Parathyroid adenoma (tissue), 2 donors: ENCODE results near the gene PLEKHJ1.

ENCODE experiments used
- H2AFZ ChIP-seq: fragments of 300-600 bp; sonication (generic); one replicate; pipeline ENCODE4 v1.7.0; 2017; ENCODE audit warnings: antibody characterized with exemption, mild to moderate bottlenecking
- H3K27ac ChIP-seq: fragments of 300-600 bp; sonication (generic); one replicate; pipeline ENCODE4 v1.7.0; 2017
- H3K27me3 ChIP-seq: fragments of 300-600 bp; sonication (generic); one replicate; pipeline ENCODE4 v1.7.0; 2017; ENCODE audit warnings: low read length; ENCODE audit not compliant: control insufficient read depth, insufficient read depth
- H3K36me3 ChIP-seq: fragments of 300-600 bp; sonication (generic); one replicate; pipeline ENCODE4 v1.7.0; 2017; ENCODE audit warnings: low read length; ENCODE audit not compliant: control insufficient read depth, insufficient read depth
- H3K4me1 ChIP-seq: fragments of 300-600 bp; sonication (generic); one replicate; pipeline ENCODE4 v1.7.0; 2017; ENCODE audit warnings: control low read depth
- H3K4me2 ChIP-seq: fragments of 300-600 bp; sonication (generic); one replicate; pipeline ENCODE4 v1.7.0; 2017; ENCODE audit warnings: low read length
- H3K4me3 ChIP-seq: fragments of 300-600 bp; sonication (generic); one replicate; pipeline ENCODE4 v1.7.0; 2017; ENCODE audit warnings: low read depth, low read length
- H3K79me2 ChIP-seq: fragments of 300-600 bp; sonication (generic); one replicate; pipeline ENCODE4 v1.7.0; 2017; ENCODE audit warnings: control low read depth
- H3K9ac ChIP-seq: fragments of 300-600 bp; sonication (generic); one replicate; pipeline ENCODE4 v1.7.0; 2017; ENCODE audit warnings: mild to moderate bottlenecking
- H3K9me3 ChIP-seq: fragments of 300-600 bp; sonication (generic); one replicate; pipeline ENCODE4 v1.7.0; 2017; ENCODE audit warnings: low read length; ENCODE audit not compliant: control insufficient read depth
- CTCF ChIP-seq: fragments of 300-600 bp; sonication (generic); IDR thresholded peaks from one replicate; pipeline ENCODE4 v1.7.0; 2017; ENCODE audit warnings: antibody characterized with exemption, mild to moderate bottlenecking
- donor health status: primary hyperparathyroidism.

Gene PLEKHJ1

GRCh38 chr19:2226840-2227360, 9.2 kb downstream of the PLEKHJ1 start:
- Histone ChIP-seq H2AFZ (no peak overlapping the region), H3K4me3 (no peak overlapping the region), H3K9ac (no peak overlapping the region), H3K79me2 (no peaks in the 10 kb centered on the region), H3K4me1 (no peaks in the 10 kb centered on the region), H3K36me3 (no peaks in the 10 kb centered on the region), H3K4me2 (no peak overlapping the region), H3K27ac (no peak overlapping the region), H3K27me3 (no peaks in the 10 kb centered on the region), H3K9me3 (no peaks in the 10 kb centered on the region)
- no peak for TF ChIP-seq CTCF

- Histone ChIP-seq H3K27me3 (no peaks in the 10 kb centered on the region), H3K79me2 (no peaks in the 10 kb centered on the region), H3K4me1 (no peaks in the 10 kb centered on the region), H3K4me2 (no peak overlapping the region), H3K9me3 (no peaks in the 10 kb centered on the region), H3K4me3 (no peak overlapping the region), H3K27ac (no peak overlapping the region), H3K9ac (no peak overlapping the region), H2AFZ (no peak overlapping the region), H3K36me3 (no peaks in the 10 kb centered on the region)
- no peak for TF ChIP-seq CTCF
Measured at GRCh38 chr19:2226051-2226839, 9.9 kb downstream of the PLEKHJ1 start.

GRCh38 chr19:2225415-2226050, 10.6 kb downstream of the PLEKHJ1 start:
- TF ChIP-seq CTCF = no peak
- no peak overlapping the region for H3K9ac ChIP-seq
- H3K79me2 ChIP-seq = no peaks in the 10 kb centered on the region
- no peaks in the 10 kb centered on the region for H3K27me3 ChIP-seq
- H2AFZ ChIP-seq = no peak overlapping the region
- H3K9me3 ChIP-seq = no peaks in the 10 kb centered on the region
- H3K4me2 ChIP-seq = no peak overlapping the region
- no peaks in the 10 kb centered on the region for H3K36me3 ChIP-seq
- H3K27ac ChIP-seq = no peak overlapping the region
- no peak overlapping the region for H3K4me3 ChIP-seq
- H3K4me1 ChIP-seq = no peaks in the 10 kb centered on the region

GRCh38 chr19:2224754-2225349, 11.3 kb downstream of the PLEKHJ1 start:
- no peak overlapping the region for H3K27ac ChIP-seq
- H3K4me2 ChIP-seq = no peak overlapping the region
- no peaks in the 10 kb centered on the region for H3K79me2 ChIP-seq
- no peaks in the 10 kb centered on the region for H3K4me1 ChIP-seq
- no peaks in the 10 kb centered on the region for H3K9me3 ChIP-seq
- no peak overlapping the region for H2AFZ ChIP-seq
- H3K27me3 ChIP-seq = no peaks in the 10 kb centered on the region
- no peak overlapping the region for H3K9ac ChIP-seq
- no peak overlapping the region for H3K4me3 ChIP-seq
- H3K36me3 ChIP-seq = no peaks in the 10 kb centered on the region
- no peak for TF ChIP-seq CTCF
